GM12874 (cell line): ENCODE results near the gene OPRL1.

Source experiments
- CTCF ChIP-seq: IDR thresholded peaks from 2 replicates; pipeline ENCODE4 v1.5.1; 2011; ENCODE audit warnings: low read depth, mild to moderate bottlenecking, control low read depth, low read length, moderate library complexity; ENCODE audit not compliant: insufficient read depth

The OPRL1 gene

GRCh38 chr20:64136004-64136710, 56.3 kb downstream of the OPRL1 start:
- TF ChIP-seq CTCF, result no peak

- TF ChIP-seq CTCF, result no peak
Observed at GRCh38 chr20:64137598-64138031, 57.7 kb downstream of the OPRL1 start.

GRCh38 chr20:64138276-64138815, 58.5 kb downstream of the OPRL1 start:
- TF ChIP-seq CTCF, result no peak

GRCh38 chr20:64139199-64140060, 59.5 kb downstream of the OPRL1 start:
- no peak for TF ChIP-seq CTCF

GRCh38 chr20:64140061-64140931, 60.4 kb downstream of the OPRL1 start:
- no peak for TF ChIP-seq CTCF

- TF ChIP-seq CTCF, result no peak
Observed at GRCh38 chr20:64140956-64141355, 61.1 kb downstream of the OPRL1 start.
